AML-193 (cell line): ENCODE data around the gene LY6G6D.

Experiments used
- DNase-seq, 2 experiments: peaks; one replicate each; lab custom pipeline; 2025; lab: John Stamatoyannopoulos, UW

LY6G6D gene

GRCh38 chr6:31715022-31715958, at the start of gene LY6G6D:
TSS of gene LY6G6D (plus strand) at chr6:31715348. CDS start at chr6:31715356, 8 bp downstream.
- DNase-seq = no peak

- DNase-seq = peak; percentile 99 to 100
These were observed 49.4 kb upstream of the LY6G6D start, which contains the start of gene CSNK2B for GRCh38 chr6:31665501-31666336. TSS of gene CSNK2B (plus strand) at chr6:31666080. CDS start at chr6:31666832, 752 bp downstream.

GRCh38 chr6:31666337-31666965, 48.7 kb upstream of the LY6G6D start:
- DNase-seq = no peak

GRCh38 chr6:31669676-31670075, 45.5 kb upstream of the LY6G6D start, which contains the start of gene LY6G5B:
TSS of gene LY6G5B (plus strand) at chr6:31669976. CDS start at chr6:31670951, 975 bp downstream.
- no peak for DNase-seq

GRCh38 chr6:31676322-31676903, 38.7 kb upstream of the LY6G6D start:
- no peak for DNase-seq

GRCh38 chr6:31676904-31677303, 38.2 kb upstream of the LY6G6D start:
- DNase-seq = no peak

GRCh38 chr6:31677955-31678354, 37.2 kb upstream of the LY6G6D start:
- DNase-seq = no peak

- DNase-seq = peak; percentile 84 to 87
These were observed 34.7 kb upstream of the LY6G6D start, which contains the start of gene LY6G5C for GRCh38 chr6:31680226-31681134. TSS of gene LY6G5C (minus strand) at chr6:31681067. CDS start at chr6:31680373, 694 bp downstream.

GRCh38 chr6:31681135-31681671, 33.9 kb upstream of the LY6G6D start:
- DNase-seq = peak; percentile 17 to 56

GRCh38 chr6:31683591-31683990, 31.6 kb upstream of the LY6G6D start:
- no peak for DNase-seq

- no peak for DNase-seq
These were observed 28.7 kb upstream of the LY6G6D start for GRCh38 chr6:31686483-31686882.

- no peak for DNase-seq
These were observed 27.8 kb upstream of the LY6G6D start for GRCh38 chr6:31687321-31687720.

GRCh38 chr6:31687860-31688693, 27.1 kb upstream of the LY6G6D start:
- DNase-seq = no peak

GRCh38 chr6:31689249-31690110, 25.7 kb upstream of the LY6G6D start:
- no peak for DNase-seq

- no peak for DNase-seq
These were observed 24.7 kb upstream of the LY6G6D start for GRCh38 chr6:31690231-31691077.

GRCh38 chr6:31691078-31691463, 24.1 kb upstream of the LY6G6D start:
- DNase-seq = no peak

- DNase-seq = no peak
These were observed 23.5 kb upstream of the LY6G6D start for GRCh38 chr6:31691564-31692108.
